NCI-H526 (cell line): ENCODE data around the gene USP30.

Source experiments
- DNase-seq, 2 experiments: peaks; one replicate each; lab custom pipeline; 2025; lab: John Stamatoyannopoulos, UW

The USP30 gene

GRCh38 chr12:109127533-109128242 is 75.3 kb downstream of the USP30 start:
- no peak for DNase-seq

DNA sequence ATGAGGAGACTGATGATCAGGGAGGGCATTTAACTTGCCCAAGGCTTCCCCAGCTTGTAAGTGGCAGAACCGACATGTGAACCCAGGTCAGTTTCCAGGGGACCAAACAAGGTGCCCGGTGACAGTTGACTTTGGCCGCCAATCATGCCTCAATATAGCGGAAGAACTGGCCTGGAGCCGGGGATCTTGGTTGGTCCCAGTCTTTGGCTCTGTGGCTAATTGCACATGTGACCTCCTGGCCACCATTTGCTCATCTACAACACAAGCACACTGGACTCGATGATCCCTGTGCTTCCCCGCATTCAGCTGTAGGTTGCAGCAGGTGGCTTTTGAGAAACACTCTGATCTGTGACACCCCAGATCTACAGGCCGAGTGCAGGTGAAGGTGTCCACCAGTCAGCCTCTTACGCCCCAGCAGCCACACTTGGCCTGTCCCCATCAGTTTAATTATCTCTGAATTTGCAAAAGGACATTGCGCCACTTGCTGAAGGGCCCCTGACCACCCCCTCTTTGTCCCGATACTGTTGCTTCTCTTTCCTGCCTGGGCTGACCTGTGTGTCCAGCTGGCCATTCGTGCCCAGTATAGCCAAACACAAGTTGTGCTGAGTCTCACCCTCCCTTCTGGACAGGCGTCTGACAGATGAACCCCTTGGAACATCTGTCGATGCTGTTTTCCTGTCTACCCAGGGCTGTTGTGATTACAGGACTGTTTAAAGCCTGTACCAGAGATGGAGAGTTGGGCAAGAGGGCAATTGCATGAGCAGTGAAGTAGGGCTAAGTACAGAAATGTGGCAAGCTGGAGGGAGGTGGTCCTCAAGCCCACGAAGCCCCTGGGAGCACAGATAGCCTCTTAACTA is 78.1 kb downstream of the USP30 start:
- DNase-seq, result no peak

DNA sequence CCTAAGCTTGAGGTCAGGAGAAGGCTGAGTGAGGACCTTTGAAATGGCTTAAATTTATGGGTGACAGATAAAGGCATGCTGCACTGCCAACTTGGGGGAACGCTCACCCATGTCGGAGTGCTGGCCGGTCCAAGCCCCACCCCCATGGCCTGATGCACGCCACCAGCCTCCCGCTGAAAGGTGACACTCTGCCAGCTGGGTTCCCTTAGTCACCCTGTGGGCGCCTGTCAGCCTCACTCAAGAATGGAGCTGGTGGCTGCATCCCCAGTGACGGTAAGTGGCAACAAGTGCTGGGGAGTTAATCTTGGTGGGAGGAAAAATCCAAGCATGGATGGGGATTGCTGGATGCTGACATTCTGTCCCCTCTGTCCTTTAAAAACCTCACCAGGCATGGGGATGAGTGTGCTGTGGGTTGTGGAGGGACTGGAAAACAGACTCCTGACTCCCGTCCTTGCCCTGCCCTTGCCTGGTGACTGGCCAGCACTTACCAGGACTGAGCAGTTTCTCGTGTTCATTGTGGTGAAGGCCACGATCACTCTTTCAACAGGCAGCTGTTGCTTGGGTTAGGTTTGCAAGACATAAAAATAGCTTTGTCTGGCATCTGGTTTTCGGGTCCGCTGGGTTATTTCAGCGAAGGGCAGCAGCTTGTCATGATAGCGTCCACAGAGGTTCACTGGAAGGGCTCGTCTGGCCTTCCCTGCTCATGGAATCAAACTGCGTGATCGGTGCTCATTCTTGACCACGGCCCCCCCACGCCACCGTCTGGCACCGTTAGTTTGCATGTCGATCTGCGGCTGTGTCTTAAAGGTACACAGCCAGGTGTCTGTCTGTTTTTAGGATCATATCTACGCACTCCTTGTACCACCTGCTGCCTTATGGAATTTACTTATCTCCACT is 79.0 kb downstream of the USP30 start:
- peak in 1 of 2 experiments; percentile 13 for DNase-seq

- DNase-seq, result peak in 1 of 2 experiments; percentile 9
These were observed 82.0 kb downstream of the USP30 start for GRCh38 chr12:109134186-109134917.

DNA sequence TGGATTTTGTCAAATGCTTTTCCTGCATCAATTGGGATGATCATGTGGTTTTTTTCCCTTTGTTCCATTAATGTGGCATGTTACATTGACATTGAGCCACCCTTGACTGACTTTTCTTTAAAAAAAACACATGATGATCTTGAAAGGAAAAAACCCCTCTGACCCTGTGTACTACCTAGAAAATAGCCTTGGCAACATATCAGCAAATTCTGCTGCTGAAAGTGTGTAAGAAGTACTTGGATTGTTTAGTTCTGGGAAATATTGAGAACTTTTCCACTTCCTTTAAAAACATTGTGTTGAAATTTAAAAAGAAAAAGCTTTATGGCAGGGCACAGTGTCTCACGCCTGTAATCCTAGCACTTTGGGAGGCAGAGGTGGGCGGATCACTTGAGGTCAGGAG is 84.7 kb downstream of the USP30 start:
- no peak for DNase-seq
